ENCODE data around the gene STK26. TPM values are rescaled to one million over a fixed set of nuclear protein-coding genes. Genes with fewer than 3 reads are reported as not detected.

STK26 gene
- total RNA-seq, 4 donors from 2014 or later = 0.58 to 3.1 (median 0.86) TPM

DNA sequence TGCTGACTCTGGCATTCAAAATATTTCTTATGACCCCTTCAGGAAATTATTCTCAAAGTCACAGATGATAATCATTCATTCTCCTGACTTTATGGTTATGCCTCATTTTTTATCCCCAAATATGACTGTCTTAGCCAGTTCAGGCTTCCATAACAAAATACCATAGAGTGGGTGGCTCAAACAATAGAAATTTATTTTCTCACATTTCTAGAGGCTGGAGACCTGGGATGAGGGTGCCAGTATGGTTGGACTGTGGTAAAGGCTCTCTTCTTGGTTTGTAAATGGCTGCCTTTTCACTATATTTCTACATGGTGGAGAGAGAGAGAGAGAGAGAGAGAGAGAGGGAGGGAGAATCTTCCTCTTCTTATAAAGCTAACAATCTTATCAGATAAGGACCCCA lies 84.2 kb downstream of the STK26 start:
- intact Hi-C loops (cut with DNase I; ENCODE audit: low total_unique reads) = no loop called here
- H3K27ac ChIP-seq = no peak overlapping the region
- DNase-seq = no peak
- peaks cover 0 to 2% (median 0%) of the 10 kb centered on the region in 3 donors for H3K9me3 ChIP-seq
- no peaks in the 10 kb centered on the region for H3K4me1 ChIP-seq
- no peaks in the 10 kb centered on the region for H3K36me3 ChIP-seq
- in situ Hi-C loops (cut with MboI; ENCODE audit: low sequenced_read_pairs in 4 of 4) = no loop called here
- H3K4me3 ChIP-seq = no peak overlapping the region
- H3K27me3 ChIP-seq = no peaks in the 10 kb centered on the region
- ATAC-seq = no peak
- TF ChIP-seq, protein P1, sequence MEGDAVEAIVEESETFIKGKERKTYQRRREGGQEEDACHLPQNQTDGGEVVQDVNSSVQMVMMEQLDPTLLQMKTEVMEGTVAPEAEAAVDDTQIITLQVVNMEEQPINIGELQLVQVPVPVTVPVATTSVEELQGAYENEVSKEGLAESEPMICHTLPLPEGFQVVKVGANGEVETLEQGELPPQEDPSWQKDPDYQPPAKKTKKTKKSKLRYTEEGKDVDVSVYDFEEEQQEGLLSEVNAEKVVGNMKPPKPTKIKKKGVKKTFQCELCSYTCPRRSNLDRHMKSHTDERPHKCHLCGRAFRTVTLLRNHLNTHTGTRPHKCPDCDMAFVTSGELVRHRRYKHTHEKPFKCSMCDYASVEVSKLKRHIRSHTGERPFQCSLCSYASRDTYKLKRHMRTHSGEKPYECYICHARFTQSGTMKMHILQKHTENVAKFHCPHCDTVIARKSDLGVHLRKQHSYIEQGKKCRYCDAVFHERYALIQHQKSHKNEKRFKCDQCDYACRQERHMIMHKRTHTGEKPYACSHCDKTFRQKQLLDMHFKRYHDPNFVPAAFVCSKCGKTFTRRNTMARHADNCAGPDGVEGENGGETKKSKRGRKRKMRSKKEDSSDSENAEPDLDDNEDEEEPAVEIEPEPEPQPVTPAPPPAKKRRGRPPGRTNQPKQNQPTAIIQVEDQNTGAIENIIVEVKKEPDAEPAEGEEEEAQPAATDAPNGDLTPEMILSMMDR (IDR thresholded peaks at IDR 0.05 in 4 of 5, conservative IDR thresholded peaks at IDR 0.05 in 1 of 5) = no peak
- TF ChIP-seq POLR2A (IDR thresholded peaks at IDR 0.05) = no peak

DNA sequence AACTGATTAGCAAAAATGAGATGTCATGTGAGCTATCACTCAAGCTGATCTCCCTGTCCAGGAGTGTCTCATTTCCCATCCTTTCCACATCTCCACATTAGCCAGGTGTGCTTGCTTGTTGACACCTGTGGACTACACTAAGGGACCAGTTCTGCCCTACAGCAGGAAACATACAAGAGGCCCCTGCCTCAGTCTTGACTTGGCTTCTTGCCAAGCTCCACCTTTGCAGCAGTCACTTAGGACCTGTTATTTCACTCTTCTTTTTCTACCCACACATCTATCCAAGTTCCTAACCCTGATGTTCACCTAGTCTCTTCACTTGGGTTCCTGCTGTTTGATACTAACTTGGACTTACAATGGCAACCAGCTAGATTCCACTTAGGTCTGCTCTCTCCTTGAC lies 91.5 kb downstream of the STK26 start:
- H3K36me3 ChIP-seq = no peaks in the 10 kb centered on the region
- H3K9me3 ChIP-seq = no peaks in the 10 kb centered on the region
- no peak for TF ChIP-seq POLR2A (IDR thresholded peaks at IDR 0.05)
- TF ChIP-seq, protein P1 (IDR thresholded peaks at IDR 0.05 in 4 of 5, conservative IDR thresholded peaks at IDR 0.05 in 1 of 5) = no peak
- in situ Hi-C loops (cut with MboI; ENCODE audit: low sequenced_read_pairs in 4 of 4) = no loop called here
- intact Hi-C loops (cut with DNase I; ENCODE audit: low total_unique reads) = no loop called here
- ATAC-seq (no peak), DNase-seq (no peak)
- H3K4me3 ChIP-seq = no peak overlapping the region
- H3K27ac ChIP-seq = no peak overlapping the region
- no peaks in the 10 kb centered on the region for H3K27me3 ChIP-seq
- H3K4me1 ChIP-seq = peaks cover 2 to 5% of the 10 kb centered on the region in 2 donors

DNA sequence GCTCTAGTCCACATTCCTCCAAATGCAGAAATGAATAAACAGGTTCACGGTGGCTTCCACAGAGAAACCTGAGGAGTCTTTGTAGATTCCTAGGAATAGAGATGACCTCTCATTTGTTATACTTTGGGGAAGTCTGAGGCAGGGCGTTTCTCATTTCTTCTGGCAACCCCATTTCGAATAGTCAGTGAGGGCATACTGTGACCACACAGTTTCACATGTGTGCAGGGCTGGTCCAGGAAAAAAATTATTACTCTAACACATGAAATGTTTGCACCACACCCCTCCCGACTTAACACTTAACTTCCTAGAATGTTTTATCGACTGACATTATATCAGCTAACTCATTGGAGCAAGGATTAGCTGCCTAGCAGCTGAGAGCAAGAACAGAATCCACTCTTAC lies 92.7 kb downstream of the STK26 start:
- ATAC-seq (no peak), DNase-seq (no peak)
- H3K27me3 ChIP-seq = no peaks in the 10 kb centered on the region
- H3K4me3 ChIP-seq = no peak overlapping the region
- H3K9me3 ChIP-seq = no peaks in the 10 kb centered on the region
- intact Hi-C loops (cut with DNase I; ENCODE audit: low total_unique reads) = no loop called here
- H3K4me1 ChIP-seq = peaks cover 2 to 5% of the 10 kb centered on the region in 2 donors
- TF ChIP-seq, protein P1 (IDR thresholded peaks at IDR 0.05 in 4 of 5, conservative IDR thresholded peaks at IDR 0.05 in 1 of 5) = no peak
- TF ChIP-seq POLR2A (IDR thresholded peaks at IDR 0.05) = no peak
- H3K27ac ChIP-seq = no peak overlapping the region
- H3K36me3 ChIP-seq = no peaks in the 10 kb centered on the region
- in situ Hi-C loops (cut with MboI; ENCODE audit: low sequenced_read_pairs in 4 of 4) = no loop called here

DNA sequence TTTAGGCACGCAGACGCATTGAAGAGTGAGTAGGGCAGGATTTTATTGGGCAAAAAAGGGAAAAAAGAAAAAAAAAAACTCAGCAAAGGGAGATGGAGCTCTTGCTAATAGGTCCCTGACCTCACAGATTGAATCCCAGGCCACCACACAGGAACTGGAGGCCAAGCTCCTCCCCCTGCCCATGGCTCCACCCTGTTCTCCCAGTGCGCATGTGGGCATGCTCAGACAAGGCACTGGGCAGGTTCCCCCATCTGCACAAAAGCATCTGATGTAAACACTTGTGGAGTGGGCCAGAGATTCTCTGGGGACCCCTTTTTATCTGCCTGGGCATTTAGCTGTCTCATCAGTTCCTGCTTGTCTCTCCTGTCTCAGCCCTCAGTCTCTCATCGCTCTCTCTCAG lies 95.3 kb downstream of the STK26 start:
- in situ Hi-C loops (cut with MboI; ENCODE audit: low sequenced_read_pairs in 4 of 4) = no loop called here
- peaks cover 2 to 5% of the 10 kb centered on the region in 2 donors for H3K4me1 ChIP-seq
- no peak overlapping the region for H3K4me3 ChIP-seq
- intact Hi-C loops (cut with DNase I; ENCODE audit: low total_unique reads) = no loop called here
- ATAC-seq (no peak), DNase-seq (no peak)
- H3K27ac ChIP-seq = no peak overlapping the region
- TF ChIP-seq, protein P1 (IDR thresholded peaks at IDR 0.05 in 4 of 5, conservative IDR thresholded peaks at IDR 0.05 in 1 of 5) = no peak
- TF ChIP-seq POLR2A (IDR thresholded peaks at IDR 0.05) = no peak
- H3K27me3 ChIP-seq = no peaks in the 10 kb centered on the region
- no peaks in the 10 kb centered on the region for H3K9me3 ChIP-seq
- no peaks in the 10 kb centered on the region for H3K36me3 ChIP-seq

DNA sequence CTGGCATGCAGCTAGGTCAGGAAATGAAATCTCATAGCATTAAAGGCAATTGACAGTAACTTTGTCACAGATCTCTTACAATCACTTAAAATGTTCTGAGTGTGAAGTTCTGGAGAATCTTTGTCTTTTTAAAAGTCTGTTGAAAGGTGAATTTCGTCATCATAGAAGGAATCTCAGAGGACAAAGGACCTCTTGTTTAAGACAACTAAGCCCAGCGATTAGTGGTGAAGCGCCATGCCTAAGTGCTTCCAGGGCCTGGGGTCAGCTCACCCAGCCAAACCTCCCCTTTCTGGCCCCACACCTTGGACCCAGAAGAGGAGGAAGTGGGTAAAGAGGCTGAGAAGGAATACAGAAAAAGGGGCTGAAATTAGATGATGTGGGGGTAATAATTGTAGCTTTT lies 96.2 kb downstream of the STK26 start:
- no peak for TF ChIP-seq POLR2A (IDR thresholded peaks at IDR 0.05)
- TF ChIP-seq, protein P1 (IDR thresholded peaks at IDR 0.05 in 4 of 5, conservative IDR thresholded peaks at IDR 0.05 in 1 of 5) = no peak
- intact Hi-C loops (cut with DNase I; ENCODE audit: low total_unique reads) = no loop called here
- ATAC-seq (no peak), DNase-seq (no peak)
- peaks cover 2 to 5% of the 10 kb centered on the region in 2 donors for H3K4me1 ChIP-seq
- no peaks in the 10 kb centered on the region for H3K27me3 ChIP-seq
- in situ Hi-C loops (cut with MboI; ENCODE audit: low sequenced_read_pairs in 4 of 4) = no loop called here
- no peak overlapping the region for H3K4me3 ChIP-seq
- no peaks in the 10 kb centered on the region for H3K36me3 ChIP-seq
- no peak overlapping the region for H3K27ac ChIP-seq
- no peaks in the 10 kb centered on the region for H3K9me3 ChIP-seq

Measured in gastrocnemius medialis (tissue), 4 donors.